ENCODE measurements around the gene CC2D1A.

DNA sequence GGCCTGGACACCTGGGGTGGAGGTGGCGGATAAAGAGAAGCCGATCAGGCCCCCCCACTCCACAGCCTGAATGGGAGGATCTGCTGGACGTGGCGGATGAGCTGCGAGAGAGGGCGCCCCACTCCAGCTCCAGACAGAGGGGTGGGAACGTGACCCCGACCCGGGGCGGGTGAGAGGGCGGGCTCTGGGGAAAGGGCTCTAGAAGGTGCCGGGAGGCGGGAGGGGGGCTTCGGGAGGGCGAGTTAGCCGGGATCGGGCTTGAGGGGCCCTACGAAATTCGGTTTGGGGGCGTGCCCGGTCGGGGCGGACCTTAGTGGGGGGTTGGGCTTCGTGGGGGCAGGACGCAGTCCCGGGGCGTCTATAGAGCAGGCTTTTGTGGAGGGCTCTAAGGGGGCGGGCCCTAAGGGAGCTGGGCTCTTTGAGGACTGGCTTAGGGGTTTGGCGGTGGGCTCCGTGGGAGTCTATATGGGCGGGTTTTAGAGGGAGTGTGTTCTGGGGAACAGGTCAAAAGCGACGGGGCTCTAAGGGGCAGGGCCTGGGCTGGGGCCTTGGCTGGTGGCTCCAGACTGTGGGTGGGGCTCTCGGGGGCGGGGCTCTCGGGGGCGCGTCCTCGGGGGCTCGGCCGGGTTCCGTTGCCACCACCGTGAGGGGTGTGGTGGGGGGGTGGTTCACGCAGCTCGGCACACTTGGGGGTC, 33.2 kb upstream of the CC2D1A start:
- no peak for TF ChIP-seq CTCF (IDR thresholded peaks at IDR 0.05; ENCODE audit: insufficient read depth, low read depth, low read length)
- TF ChIP-seq EZH2 (IDR thresholded peaks at IDR 0.05; ENCODE audit: insufficient read depth, low read length) = no peak

Data from astrocyte (in vitro differentiated cells and primary cell).